Tibial artery (tissue), 4 donors: ENCODE measurements around the gene SLC27A5.

Source experiments
- DNase-seq, 2 donors: peaks; one replicate each; pipeline ENCODE4 v3.0.0-alpha.2; 2019
- H3K27ac ChIP-seq, 2 donors: fragments of 200-600 bp; sonication (generic) in 1 of 2; 1 replicate in 1 of 2; 2 replicates in 1 of 2; pipeline ENCODE4 v1.5.1; 2018 to 2019; ENCODE audit warnings: mild to moderate bottlenecking in 1 of 2
- H3K27me3 ChIP-seq, 2 donors: fragments of 200-600 bp; sonication (generic) in 1 of 2; one replicate each; pipeline versions ENCODE4 v1.5.1 to v1.6.0; 2016 to 2019
- H3K36me3 ChIP-seq, 3 donors: fragments of 200-600 bp; sonication (generic) in 2 of 3; one replicate each; pipeline ENCODE4 v1.5.1; 2016 to 2019; ENCODE audit warnings: mild to moderate bottlenecking in 2 of 3
- H3K4me1 ChIP-seq, 4 donors: fragments of 200-600 bp; sonication (generic) in 2 of 4; 1 replicate in 3 of 4; 2 replicates in 1 of 4; pipeline ENCODE4 v1.5.1; 2016 to 2019
- H3K4me3 ChIP-seq, 2 donors: fragments of 200-600 bp; sonication (generic) in 1 of 2; 1 replicate in 1 of 2; 2 replicates in 1 of 2; pipeline ENCODE4 v1.5.1; 2018 to 2019; ENCODE audit warnings: mild to moderate bottlenecking in 2 of 2
- H3K9me3 ChIP-seq, 3 donors: fragments of 200-600 bp; sonication (generic) in 1 of 3; one replicate each; pipeline ENCODE4 v1.5.1; 2016 to 2019
- CTCF ChIP-seq, 2 experiments: fragments of 200-600 bp in 1 of 2; fragments of 450-650 bp in 1 of 2; IDR thresholded peaks; one replicate each; pipeline ENCODE4 v1.5.1; 2017 to 2019; ENCODE audit warnings: antibody characterized with exemption in 2 of 2, mild to moderate bottlenecking in 1 of 2, moderate library complexity in 1 of 2
- intact Hi-C: fragments of 100-400 bp; cut with DNase I; formaldehyde crosslinking; loops from one replicate; pipeline ENCODE4 v1.15.0; 2023; ENCODE audit warnings: low total_unique reads

SLC27A5 gene

GRCh38 chr19:58558623-58559274, 47.0 kb upstream of the SLC27A5 start:
- H3K27me3 ChIP-seq: no peaks in the 10 kb centered on the region
- no peak for TF ChIP-seq CTCF (IDR thresholded peaks at IDR 0.05)
- peak overlapping the region; percentile 89 to 90 for H3K4me3 ChIP-seq
- DNase-seq: peak; percentile 98 to 99
- no peaks in the 10 kb centered on the region for H3K9me3 ChIP-seq
- H3K36me3 ChIP-seq: peaks cover 11 to 17% (median 17%) of the 10 kb centered on the region in 3 donors
- peak overlapping the region; percentile 99 to 100 for H3K27ac ChIP-seq
- H3K4me1 ChIP-seq: peaks cover 0 to 73% (median 65%) of the 10 kb centered on the region in 4 donors
- intact Hi-C loops: no loop called here

DNA sequence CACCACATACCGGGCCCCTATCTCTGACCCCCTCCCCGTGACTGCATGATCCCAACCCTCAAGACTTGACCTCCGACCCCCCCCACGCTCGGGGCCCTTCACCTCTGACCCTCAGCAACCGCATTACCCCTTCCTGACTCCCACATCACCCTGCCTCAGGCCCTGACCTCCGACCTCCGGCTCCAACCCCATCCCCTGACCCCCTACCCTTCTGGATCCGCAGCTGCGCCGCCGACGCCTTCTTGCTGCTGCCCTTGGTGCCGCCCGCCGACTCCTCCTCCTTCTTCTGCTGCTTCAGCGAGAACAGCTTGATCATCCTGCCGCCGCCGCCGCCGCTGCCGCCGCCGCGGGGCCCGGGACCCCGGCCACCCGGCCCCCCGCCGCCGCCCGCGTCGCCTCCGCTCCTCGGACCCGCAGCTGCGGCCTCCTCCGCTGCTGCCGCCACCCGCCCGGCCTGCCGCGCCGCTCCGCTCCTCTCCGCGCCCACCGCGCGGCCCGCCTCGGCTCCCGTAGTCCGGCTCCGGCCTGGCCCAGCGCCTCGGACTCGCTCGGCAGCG, 46.4 kb upstream of the SLC27A5 start, which contains the start of gene UBE2M:
UBE2M (minus strand) TSS at position 546 of the 557 bp plus-strand sequence; CDS start at position 316, 230 bp downstream.
- Histone ChIP-seq H3K4me3 (peak within 1 kb of the TSS; percentile 89 to 90), H3K36me3 (peaks cover 11 to 17% (median 17%) of the 10 kb centered on the region in 3 donors), H3K9me3 (no peaks in the 10 kb centered on the region), H3K4me1 (peaks cover 0 to 74% (median 65%) of the 10 kb centered on the region in 4 donors), H3K27me3 (no peaks in the 10 kb centered on the region), H3K27ac (peak within 1 kb of the TSS; percentile 99 to 100)
- peak; percentile 69 to 85 for DNase-seq
- no peak for TF ChIP-seq CTCF (IDR thresholded peaks at IDR 0.05)
- intact Hi-C loops: no loop called here

DNA sequence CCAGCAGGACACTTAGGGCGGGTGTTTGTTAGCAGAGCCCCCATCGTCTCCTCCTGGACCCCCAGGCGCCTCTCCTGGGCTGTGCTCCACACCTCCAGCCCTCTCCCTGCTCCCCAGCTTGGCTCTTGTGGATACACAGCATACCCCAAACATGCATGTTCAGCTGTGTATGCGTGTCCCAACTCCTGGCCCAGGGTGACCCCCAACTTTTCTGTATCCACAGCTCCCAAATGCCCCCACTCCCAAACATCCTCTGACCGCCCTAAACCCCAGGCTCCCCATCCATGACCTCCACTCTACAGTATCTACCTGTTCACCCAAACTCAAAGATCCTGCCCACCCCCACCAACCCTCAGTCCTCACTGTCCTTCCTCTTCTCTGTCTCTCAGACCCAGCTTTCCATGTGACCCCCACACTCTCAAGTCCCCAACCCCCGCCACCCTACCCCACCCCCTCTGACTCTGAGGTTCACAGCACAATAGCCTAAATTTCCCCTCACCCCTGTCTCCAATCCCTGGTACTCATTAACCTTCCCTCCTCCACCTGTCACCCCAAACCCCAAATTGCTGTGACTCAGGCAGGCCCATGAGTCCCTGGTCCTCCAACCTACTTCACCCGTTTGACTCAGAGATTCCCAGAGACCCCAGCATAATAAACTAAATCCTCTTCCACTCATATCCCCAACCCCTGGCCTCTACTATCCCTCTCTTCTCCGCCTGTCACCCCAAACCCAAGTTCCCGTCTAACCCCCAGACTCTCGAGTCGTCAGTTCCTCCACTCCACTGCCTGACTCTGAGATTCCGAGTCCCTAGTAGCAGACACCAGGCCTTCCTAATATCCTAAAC, 45.7 kb upstream of the SLC27A5 start:
- Histone ChIP-seq H3K27ac (peak overlapping the region; percentile 99 to 100), H3K4me1 (peaks cover 0 to 70% (median 59%) of the 10 kb centered on the region in 4 donors), H3K9me3 (no peaks in the 10 kb centered on the region), H3K36me3 (peaks cover 13 to 24% (median 21%) of the 10 kb centered on the region in 3 donors), H3K27me3 (no peaks in the 10 kb centered on the region), H3K4me3 (peak overlapping the region; percentile 89 to 90)
- no peak for TF ChIP-seq CTCF (IDR thresholded peaks at IDR 0.05)
- intact Hi-C loops: no loop called here
- peak in 1 of 2 donors; percentile 64 for DNase-seq

- intact Hi-C loops: no loop called here
- H3K27me3 ChIP-seq: no peaks in the 10 kb centered on the region
- H3K4me1 ChIP-seq: peaks cover 0 to 65% (median 52%) of the 10 kb centered on the region in 4 donors
- H3K4me3 ChIP-seq: peak overlapping the region; percentile 89 to 90
- no peaks in the 10 kb centered on the region for H3K9me3 ChIP-seq
- H3K36me3 ChIP-seq: peaks cover 19 to 32% (median 28%) of the 10 kb centered on the region in 3 donors
- H3K27ac ChIP-seq: peak overlapping the region; percentile 99 to 100
- DNase-seq: peak in 1 of 2 donors; percentile 59
- no peak for TF ChIP-seq CTCF (IDR thresholded peaks at IDR 0.05)
These were observed 44.9 kb upstream of the SLC27A5 start for GRCh38 chr19:58556622-58557220.

DNA sequence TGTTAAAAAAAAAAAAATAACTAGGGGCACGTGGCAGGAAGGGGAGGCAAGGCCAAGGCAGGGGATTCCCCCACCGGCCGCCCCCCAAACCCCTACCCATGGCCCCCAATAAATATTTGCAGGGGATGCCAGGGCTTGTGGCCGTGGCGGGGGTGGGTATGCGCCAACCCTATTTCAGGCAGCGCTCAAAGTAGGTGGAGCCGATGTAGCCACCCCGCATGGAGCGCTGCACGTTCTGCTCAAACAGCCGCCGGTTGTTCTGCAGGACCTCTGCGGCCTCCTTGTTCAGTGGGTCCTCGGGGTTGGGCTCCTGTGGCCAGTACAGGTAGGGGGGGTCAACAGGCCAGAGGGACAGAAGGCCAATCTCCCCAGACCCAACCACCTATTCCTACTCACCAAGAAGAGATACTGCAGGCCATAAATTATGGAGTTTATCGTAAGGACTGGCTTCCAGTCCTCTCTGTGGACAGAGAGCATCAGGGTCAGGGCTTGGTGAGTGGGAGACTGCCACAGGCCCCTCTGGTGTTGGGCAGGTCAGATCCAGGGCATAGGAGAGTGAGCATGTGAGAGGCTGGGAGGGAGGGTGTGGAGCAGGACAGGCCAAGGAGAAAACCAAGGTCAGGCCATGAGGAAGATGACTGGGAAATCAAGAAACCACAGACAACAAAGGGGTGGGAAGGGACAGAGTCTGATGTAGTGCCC, 44.3 kb upstream of the SLC27A5 start:
- no peak for TF ChIP-seq CTCF (IDR thresholded peaks at IDR 0.05)
- no peak overlapping the region for H3K4me3 ChIP-seq
- peaks cover 24 to 38% (median 35%) of the 10 kb centered on the region in 3 donors for H3K36me3 ChIP-seq
- peak in 1 of 2 donors; percentile 63 for DNase-seq
- H3K27me3 ChIP-seq: no peaks in the 10 kb centered on the region
- intact Hi-C loops: no loop called here
- no peaks in the 10 kb centered on the region for H3K9me3 ChIP-seq
- H3K4me1 ChIP-seq: peaks cover 0 to 58% (median 47%) of the 10 kb centered on the region in 4 donors
- H3K27ac ChIP-seq: peak overlapping the region; percentile 99 to 100
